Measurements from ENCODE around the gene HTR3E. TPM values are rescaled to one million over a fixed set of nuclear protein-coding genes. Genes with fewer than 3 reads are reported as not detected.

Gene HTR3E
- total RNA-seq, 1 experiment from 2014 or later = not detected

DNA sequence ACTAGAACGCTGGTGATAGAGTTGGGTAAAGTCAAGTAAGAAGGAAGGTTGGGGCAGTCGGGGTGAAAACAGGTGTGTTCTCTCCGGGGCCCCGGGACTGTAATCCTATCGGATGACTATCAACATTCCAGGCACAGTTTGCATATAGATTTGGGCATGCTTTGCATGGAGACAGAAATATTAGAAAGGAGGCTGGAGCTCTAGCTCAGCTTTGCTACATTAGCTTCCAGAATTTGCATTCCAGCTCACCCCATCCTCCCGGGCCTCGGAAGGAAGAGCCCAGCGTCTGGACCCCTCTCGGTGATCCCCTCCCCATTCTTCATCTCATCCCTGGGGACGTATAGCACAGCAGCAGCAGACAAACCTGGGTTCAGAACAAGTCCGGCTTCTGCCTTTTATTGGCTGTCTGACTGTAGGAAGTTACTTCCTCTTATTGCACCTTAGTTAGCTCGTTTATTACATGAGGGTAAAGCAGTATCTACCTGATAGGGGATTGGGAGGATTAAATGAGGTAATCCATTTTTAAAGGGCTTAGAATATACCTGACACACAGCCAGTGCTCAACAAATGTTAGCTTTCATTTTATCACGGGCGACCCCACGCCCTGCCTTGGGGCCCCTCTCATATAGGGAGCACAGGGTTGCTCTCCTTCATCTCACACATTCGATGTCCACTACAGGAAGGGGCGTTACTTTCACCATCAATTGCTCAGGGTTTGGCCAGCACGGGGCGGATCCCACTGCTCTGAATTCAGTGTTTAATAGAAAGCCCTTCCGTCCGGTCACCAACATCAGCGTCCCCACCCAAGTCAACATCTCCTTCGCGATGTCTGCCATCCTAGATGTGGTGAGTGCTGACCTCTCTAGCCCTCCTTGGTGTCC, 3.2 kb downstream of the HTR3E start:
- no peaks in the 10 kb centered on the region for H3K27me3 Mint-ChIP-seq (ENCODE audit: low read depth)
- H3K36me3 Mint-ChIP-seq = no peaks in the 10 kb centered on the region
- POLR2A ChIA-PET = interaction anchor here (0.7 kb wide), 1 partner anchor 21 kb away, joined by 3 read pairs; no protein-coding TSS in a partner anchor
- no peaks in the 10 kb centered on the region for H3K9me3 Mint-ChIP-seq
- DNase-seq (ENCODE audit: low spot score) (no peak), ATAC-seq (no peak)
- TF ChIP-seq NFE2L1 (CRISPR knock-in tag; IDR thresholded peaks at IDR 0.05) (no peak), ZNF317 (CRISPR knock-in tag; IDR thresholded peaks at IDR 0.05; ENCODE audit: borderline replicate concordance, low read depth) (no peak), GRHL2 (CRISPR knock-in tag; IDR thresholded peaks at IDR 0.05; ENCODE audit: insufficient replicate concordance, severe bottlenecking) (no peak)
- TF ChIP-seq, protein P1, sequence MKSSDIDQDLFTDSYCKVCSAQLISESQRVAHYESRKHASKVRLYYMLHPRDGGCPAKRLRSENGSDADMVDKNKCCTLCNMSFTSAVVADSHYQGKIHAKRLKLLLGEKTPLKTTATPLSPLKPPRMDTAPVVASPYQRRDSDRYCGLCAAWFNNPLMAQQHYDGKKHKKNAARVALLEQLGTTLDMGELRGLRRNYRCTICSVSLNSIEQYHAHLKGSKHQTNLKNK (CRISPR knock-in tag; IDR thresholded peaks at IDR 0.05) = no peak
- no peak overlapping the region for H3K4me3 Mint-ChIP-seq
- CTCF ChIA-PET = interaction anchor here (0.7 kb wide), 1 partner anchor 508 kb away, joined by 3 read pairs; no protein-coding TSS in a partner anchor
- no peaks in the 10 kb centered on the region for H3K4me1 Mint-ChIP-seq
- no peak overlapping the region for H3K27ac Mint-ChIP-seq

DNA sequence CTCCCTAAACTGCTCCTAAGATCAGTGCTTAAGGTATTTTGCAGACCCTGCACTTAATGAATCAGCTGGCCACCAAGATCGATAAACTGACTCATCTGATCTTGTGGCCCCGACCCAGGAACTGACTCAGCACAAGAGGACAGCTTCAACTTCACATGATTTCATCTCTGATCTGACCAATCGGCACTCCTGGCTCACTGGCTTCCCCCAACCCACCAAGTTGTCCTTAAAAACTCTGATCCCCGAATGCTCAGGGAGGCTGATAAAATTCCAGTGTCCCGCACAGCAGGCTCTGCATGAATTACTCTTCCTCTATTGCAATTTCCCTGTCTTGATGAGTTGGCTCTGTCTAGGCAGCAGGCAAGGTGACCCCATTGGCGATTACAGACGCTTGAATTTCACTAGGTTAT, 13.5 kb downstream of the HTR3E start:
- TF ChIP-seq, protein P2, sequence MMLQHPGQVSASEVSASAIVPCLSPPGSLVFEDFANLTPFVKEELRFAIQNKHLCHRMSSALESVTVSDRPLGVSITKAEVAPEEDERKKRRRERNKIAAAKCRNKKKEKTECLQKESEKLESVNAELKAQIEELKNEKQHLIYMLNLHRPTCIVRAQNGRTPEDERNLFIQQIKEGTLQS (CRISPR knock-in tag; conservative IDR thresholded peaks at IDR 0.05) = no peak
- TF ChIP-seq, protein P3, sequence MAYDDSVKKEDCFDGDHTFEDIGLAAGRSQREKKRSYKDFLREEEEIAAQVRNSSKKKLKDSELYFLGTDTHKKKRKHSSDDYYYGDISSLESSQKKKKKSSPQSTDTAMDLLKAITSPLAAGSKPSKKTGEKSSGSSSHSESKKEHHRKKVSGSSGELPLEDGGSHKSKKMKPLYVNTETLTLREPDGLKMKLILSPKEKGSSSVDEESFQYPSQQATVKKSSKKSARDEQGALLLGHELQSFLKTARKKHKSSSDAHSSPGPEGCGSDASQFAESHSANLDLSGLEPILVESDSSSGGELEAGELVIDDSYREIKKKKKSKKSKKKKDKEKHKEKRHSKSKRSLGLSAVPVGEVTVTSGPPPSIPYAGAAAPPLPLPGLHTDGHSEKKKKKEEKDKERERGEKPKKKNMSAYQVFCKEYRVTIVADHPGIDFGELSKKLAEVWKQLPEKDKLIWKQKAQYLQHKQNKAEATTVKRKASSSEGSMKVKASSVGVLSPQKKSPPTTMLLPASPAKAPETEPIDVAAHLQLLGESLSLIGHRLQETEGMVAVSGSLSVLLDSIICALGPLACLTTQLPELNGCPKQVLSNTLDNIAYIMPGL (CRISPR knock-in tag; IDR thresholded peaks at IDR 0.05) = no peak
- TF ChIP-seq, protein P4, sequence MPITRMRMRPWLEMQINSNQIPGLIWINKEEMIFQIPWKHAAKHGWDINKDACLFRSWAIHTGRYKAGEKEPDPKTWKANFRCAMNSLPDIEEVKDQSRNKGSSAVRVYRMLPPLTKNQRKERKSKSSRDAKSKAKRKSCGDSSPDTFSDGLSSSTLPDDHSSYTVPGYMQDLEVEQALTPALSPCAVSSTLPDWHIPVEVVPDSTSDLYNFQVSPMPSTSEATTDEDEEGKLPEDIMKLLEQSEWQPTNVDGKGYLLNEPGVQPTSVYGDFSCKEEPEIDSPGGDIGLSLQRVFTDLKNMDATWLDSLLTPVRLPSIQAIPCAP (CRISPR knock-in tag; IDR thresholded peaks at IDR 0.05) = no peak
- no peak for TF ChIP-seq FOXK1 (CRISPR knock-in tag; IDR thresholded peaks at IDR 0.05)
- no peak for TF ChIP-seq IRF2 (CRISPR knock-in tag; IDR thresholded peaks at IDR 0.05; ENCODE audit: borderline replicate concordance, low read depth)
- no peak for TF ChIP-seq CREM (CRISPR knock-in tag; IDR thresholded peaks at IDR 0.05)
- TF ChIP-seq, protein P5, sequence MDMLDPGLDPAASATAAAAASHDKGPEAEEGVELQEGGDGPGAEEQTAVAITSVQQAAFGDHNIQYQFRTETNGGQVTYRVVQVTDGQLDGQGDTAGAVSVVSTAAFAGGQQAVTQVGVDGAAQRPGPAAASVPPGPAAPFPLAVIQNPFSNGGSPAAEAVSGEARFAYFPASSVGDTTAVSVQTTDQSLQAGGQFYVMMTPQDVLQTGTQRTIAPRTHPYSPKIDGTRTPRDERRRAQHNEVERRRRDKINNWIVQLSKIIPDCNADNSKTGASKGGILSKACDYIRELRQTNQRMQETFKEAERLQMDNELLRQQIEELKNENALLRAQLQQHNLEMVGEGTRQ (CRISPR knock-in tag; IDR thresholded peaks at IDR 0.05) = no peak
- no peak for TF ChIP-seq ZNF317 (CRISPR knock-in tag; IDR thresholded peaks at IDR 0.05; ENCODE audit: borderline replicate concordance, low read depth)
- TF ChIP-seq ESRRA (CRISPR knock-in tag; IDR thresholded peaks at IDR 0.05; ENCODE audit: borderline replicate concordance) = no peak
- TF ChIP-seq, protein P6, sequence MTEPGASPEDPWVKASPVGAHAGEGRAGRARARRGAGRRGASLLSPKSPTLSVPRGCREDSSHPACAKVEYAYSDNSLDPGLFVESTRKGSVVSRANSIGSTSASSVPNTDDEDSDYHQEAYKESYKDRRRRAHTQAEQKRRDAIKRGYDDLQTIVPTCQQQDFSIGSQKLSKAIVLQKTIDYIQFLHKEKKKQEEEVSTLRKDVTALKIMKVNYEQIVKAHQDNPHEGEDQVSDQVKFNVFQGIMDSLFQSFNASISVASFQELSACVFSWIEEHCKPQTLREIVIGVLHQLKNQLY (CRISPR knock-in tag; IDR thresholded peaks at IDR 0.05) = no peak
- no peak for TF ChIP-seq GTF2I (CRISPR knock-in tag; conservative IDR thresholded peaks at IDR 0.05)
- no peak for DNase-seq (ENCODE audit: low spot score)
- peak overlapping the region; percentile 4; the same call in 1 of the 2 replicates for H3K27ac Mint-ChIP-seq
- no peaks in the 10 kb centered on the region for H3K36me3 Mint-ChIP-seq
- H3K4me1 Mint-ChIP-seq = peaks cover 6% of the 10 kb centered on the region
- no peak overlapping the region for H3K4me3 Mint-ChIP-seq
- ChIA-PET CTCF (interaction anchor here (0.6 kb wide), 1 partner anchor 10 kb away, joined by 3 read pairs; no protein-coding TSS in a partner anchor), POLR2A (no interaction called here)
- no peaks in the 10 kb centered on the region for H3K27me3 Mint-ChIP-seq (ENCODE audit: low read depth)
- H3K9me3 Mint-ChIP-seq = no peaks in the 10 kb centered on the region
- no peak; the same call in 1 of the 2 replicates for ATAC-seq

DNA sequence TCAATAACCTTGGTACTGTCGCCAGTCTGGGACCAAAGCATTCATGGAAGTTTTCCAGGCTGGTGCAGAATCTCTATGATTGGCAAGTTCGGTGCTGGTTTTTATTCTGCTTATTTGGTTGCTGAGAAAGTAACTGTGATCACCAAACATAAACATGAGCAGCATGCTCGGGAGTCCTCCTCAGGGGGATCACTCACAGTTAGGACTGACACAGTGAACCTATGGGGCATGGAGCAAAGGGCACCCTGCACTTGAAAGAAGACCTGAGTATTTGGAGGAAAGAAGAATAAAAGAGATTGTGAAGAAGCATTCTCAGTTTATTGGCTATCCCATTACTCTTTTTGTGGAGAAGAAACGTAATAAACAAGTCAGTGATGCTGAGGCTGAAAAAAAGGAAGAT, 19.2 kb downstream of the HTR3E start:
- Mint-ChIP-seq H3K27ac (no peak overlapping the region), H3K4me1 (no peaks in the 10 kb centered on the region), H3K36me3 (no peaks in the 10 kb centered on the region), H3K4me3 (no peak overlapping the region), H3K27me3 (ENCODE audit: low read depth) (peaks cover 4% of the 10 kb centered on the region; the same call in 1 of the 2 replicates), H3K9me3 (no peaks in the 10 kb centered on the region)
- TF ChIP-seq, protein P7, sequence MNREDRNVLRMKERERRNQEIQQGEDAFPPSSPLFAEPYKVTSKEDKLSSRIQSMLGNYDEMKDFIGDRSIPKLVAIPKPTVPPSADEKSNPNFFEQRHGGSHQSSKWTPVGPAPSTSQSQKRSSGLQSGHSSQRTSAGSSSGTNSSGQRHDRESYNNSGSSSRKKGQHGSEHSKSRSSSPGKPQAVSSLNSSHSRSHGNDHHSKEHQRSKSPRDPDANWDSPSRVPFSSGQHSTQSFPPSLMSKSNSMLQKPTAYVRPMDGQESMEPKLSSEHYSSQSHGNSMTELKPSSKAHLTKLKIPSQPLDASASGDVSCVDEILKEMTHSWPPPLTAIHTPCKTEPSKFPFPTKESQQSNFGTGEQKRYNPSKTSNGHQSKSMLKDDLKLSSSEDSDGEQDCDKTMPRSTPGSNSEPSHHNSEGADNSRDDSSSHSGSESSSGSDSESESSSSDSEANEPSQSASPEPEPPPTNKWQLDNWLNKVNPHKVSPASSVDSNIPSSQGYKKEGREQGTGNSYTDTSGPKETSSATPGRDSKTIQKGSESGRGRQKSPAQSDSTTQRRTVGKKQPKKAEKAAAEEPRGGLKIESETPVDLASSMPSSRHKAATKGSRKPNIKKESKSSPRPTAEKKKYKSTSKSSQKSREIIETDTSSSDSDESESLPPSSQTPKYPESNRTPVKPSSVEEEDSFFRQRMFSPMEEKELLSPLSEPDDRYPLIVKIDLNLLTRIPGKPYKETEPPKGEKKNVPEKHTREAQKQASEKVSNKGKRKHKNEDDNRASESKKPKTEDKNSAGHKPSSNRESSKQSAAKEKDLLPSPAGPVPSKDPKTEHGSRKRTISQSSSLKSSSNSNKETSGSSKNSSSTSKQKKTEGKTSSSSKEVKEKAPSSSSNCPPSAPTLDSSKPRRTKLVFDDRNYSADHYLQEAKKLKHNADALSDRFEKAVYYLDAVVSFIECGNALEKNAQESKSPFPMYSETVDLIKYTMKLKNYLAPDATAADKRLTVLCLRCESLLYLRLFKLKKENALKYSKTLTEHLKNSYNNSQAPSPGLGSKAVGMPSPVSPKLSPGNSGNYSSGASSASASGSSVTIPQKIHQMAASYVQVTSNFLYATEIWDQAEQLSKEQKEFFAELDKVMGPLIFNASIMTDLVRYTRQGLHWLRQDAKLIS (CRISPR knock-in tag; IDR thresholded peaks at IDR 0.05; ENCODE audit: borderline replicate concordance) = no peak
- no peak for TF ChIP-seq TP53 (CRISPR knock-in tag; IDR thresholded peaks at IDR 0.05)
- ChIA-PET POLR2A (no interaction called here), CTCF (interaction anchor here (1.1 to 2.6 kb wide), 2 partner anchors 173 to 212 kb away, joined by 3 to 9 read pairs; no protein-coding TSS in a partner anchor)
- ATAC-seq = no peak
- DNase-seq (ENCODE audit: low spot score) = no peak
